KMS-11 (cell line): Measurements from ENCODE around the gene MAP3K20.

ENCODE experiments used
- H2AFZ ChIP-seq: fragments of 200-600 bp; sonication (generic); 2 replicates; pipeline ENCODE4 v1.6.1; 2016; ENCODE audit warnings: antibody characterized with exemption, mixed run types, low read depth
- H3K27ac ChIP-seq: fragments of 200-600 bp; sonication (generic); 2 replicates; pipeline ENCODE4 v1.6.1; 2016; ENCODE audit warnings: mild to moderate bottlenecking, mixed run types
- H3K27me3 ChIP-seq: fragments of 200-600 bp; sonication (generic); 2 replicates; pipeline ENCODE4 v1.6.1; 2017; ENCODE audit warnings: mild to moderate bottlenecking, low read depth, mixed run types, moderate library complexity; ENCODE audit not compliant: insufficient read depth
- H3K36me3 ChIP-seq: fragments of 200-600 bp; sonication (generic); 2 replicates; pipeline ENCODE4 v1.6.1; 2017; ENCODE audit warnings: mild to moderate bottlenecking, mixed run types; ENCODE audit not compliant: insufficient read depth
- H3K4me1 ChIP-seq: fragments of 200-600 bp; sonication (generic); 2 replicates; pipeline ENCODE4 v1.6.1; 2016; ENCODE audit warnings: mild to moderate bottlenecking, low read depth, mixed run types; ENCODE audit not compliant: poor library complexity, severe bottlenecking
- H3K4me2 ChIP-seq: fragments of 200-600 bp; sonication (generic); 2 replicates; pipeline ENCODE4 v1.7.0; 2016; ENCODE audit warnings: mild to moderate bottlenecking, mixed run types
- H3K4me3 ChIP-seq: fragments of 200-600 bp; sonication (generic); IDR thresholded peaks from 2 replicates; pipeline ENCODE4 v1.6.1; 2017; ENCODE audit warnings: low read depth, low read length, mixed read lengths; ENCODE audit not compliant: insufficient read depth
- H3K79me2 ChIP-seq: fragments of 200-600 bp; sonication (generic); 2 replicates; pipeline ENCODE4 v1.6.1; 2016; ENCODE audit warnings: low read depth, mixed run types; ENCODE audit not compliant: insufficient read depth
- H3K9ac ChIP-seq: fragments of 200-600 bp; sonication (generic); 2 replicates; pipeline ENCODE4 v1.6.1; 2016; ENCODE audit warnings: mild to moderate bottlenecking, mixed run types
- H4K20me1 ChIP-seq: fragments of 200-600 bp; sonication (generic); 2 replicates; pipeline ENCODE4 v1.6.1; 2016; ENCODE audit warnings: mild to moderate bottlenecking, mixed run types; ENCODE audit not compliant: insufficient read depth
- TF ChIP-seq, protein P1 (sequence below): fragments of 200-600 bp; sonication (generic); conservative IDR thresholded peaks from 2 replicates; pipeline ENCODE4 v1.6.1; 2017; ENCODE audit warnings: low read depth, mild to moderate bottlenecking, antibody characterized with exemption, low read length, moderate library complexity, mixed read lengths

The MAP3K20 gene

DNA sequence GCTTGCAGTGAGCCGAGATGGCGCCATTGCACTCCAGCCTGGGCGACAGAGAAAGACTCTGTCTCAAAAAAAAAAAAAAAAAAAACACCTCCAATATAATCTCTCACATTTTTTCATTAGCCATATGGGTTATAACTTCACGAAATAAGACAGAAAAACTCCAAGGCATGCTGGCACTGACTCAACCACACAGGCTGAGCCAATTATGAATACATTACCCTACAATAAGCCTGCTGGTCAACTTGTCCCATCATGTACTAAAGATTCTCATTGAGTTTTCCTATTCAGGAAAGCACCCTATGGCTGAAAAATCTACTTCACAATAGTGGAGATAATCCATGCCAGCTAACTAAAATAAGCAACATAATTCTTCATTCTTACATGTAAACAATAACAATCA lies 12.8 kb upstream of the MAP3K20 start:
- H3K79me2 ChIP-seq = no peaks in the 10 kb centered on the region
- H3K4me3 ChIP-seq = no peak overlapping the region
- H3K4me2 ChIP-seq = no peak overlapping the region
- TF ChIP-seq, protein P1, sequence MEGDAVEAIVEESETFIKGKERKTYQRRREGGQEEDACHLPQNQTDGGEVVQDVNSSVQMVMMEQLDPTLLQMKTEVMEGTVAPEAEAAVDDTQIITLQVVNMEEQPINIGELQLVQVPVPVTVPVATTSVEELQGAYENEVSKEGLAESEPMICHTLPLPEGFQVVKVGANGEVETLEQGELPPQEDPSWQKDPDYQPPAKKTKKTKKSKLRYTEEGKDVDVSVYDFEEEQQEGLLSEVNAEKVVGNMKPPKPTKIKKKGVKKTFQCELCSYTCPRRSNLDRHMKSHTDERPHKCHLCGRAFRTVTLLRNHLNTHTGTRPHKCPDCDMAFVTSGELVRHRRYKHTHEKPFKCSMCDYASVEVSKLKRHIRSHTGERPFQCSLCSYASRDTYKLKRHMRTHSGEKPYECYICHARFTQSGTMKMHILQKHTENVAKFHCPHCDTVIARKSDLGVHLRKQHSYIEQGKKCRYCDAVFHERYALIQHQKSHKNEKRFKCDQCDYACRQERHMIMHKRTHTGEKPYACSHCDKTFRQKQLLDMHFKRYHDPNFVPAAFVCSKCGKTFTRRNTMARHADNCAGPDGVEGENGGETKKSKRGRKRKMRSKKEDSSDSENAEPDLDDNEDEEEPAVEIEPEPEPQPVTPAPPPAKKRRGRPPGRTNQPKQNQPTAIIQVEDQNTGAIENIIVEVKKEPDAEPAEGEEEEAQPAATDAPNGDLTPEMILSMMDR = no peak
- H4K20me1 ChIP-seq = no peaks in the 10 kb centered on the region
- no peak overlapping the region for H3K9ac ChIP-seq
- no peaks in the 10 kb centered on the region for H3K4me1 ChIP-seq
- no peaks in the 10 kb centered on the region for H3K36me3 ChIP-seq
- H3K27me3 ChIP-seq = no peaks in the 10 kb centered on the region
- no peak overlapping the region for H3K27ac ChIP-seq
- no peak overlapping the region for H2AFZ ChIP-seq

DNA sequence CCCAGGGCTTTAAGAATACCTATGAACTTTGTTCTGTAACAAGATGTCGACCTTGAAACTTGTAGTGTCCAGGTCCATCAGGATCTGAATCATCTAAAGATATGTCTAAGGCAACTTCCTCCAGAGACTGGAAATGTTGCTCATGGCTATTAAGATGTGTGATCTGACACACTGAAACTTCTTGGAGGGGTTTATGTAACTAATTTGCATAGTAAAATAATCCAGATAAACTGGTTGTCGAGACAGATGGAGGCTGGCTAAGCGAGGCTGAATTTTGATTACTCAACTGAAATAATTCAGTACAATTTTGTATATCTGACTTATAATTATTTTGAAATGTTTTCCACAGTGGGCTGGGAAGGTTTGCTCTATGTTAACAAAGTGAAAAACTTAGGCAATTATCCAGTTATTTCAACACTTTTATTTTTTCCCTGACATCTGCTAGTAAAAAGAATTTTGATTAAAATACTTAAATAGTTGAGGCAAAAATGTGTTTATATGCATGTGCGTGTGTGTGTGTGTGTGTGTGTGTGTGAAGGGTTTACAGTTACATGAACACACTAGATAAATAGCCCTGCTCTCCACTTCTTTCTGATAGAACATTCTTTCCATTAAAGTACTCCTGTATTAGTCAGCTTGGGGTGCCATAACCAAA lies 11.4 kb upstream of the MAP3K20 start:
- no peaks in the 10 kb centered on the region for H3K4me1 ChIP-seq
- H3K9ac ChIP-seq = no peak overlapping the region
- no peaks in the 10 kb centered on the region for H3K36me3 ChIP-seq
- H3K4me2 ChIP-seq = no peak overlapping the region
- no peaks in the 10 kb centered on the region for H3K27me3 ChIP-seq
- no peak overlapping the region for H3K27ac ChIP-seq
- no peak overlapping the region for H2AFZ ChIP-seq
- no peak overlapping the region for H3K4me3 ChIP-seq
- H4K20me1 ChIP-seq = no peaks in the 10 kb centered on the region
- no peaks in the 10 kb centered on the region for H3K79me2 ChIP-seq
- TF ChIP-seq, protein P1 = no peak

DNA sequence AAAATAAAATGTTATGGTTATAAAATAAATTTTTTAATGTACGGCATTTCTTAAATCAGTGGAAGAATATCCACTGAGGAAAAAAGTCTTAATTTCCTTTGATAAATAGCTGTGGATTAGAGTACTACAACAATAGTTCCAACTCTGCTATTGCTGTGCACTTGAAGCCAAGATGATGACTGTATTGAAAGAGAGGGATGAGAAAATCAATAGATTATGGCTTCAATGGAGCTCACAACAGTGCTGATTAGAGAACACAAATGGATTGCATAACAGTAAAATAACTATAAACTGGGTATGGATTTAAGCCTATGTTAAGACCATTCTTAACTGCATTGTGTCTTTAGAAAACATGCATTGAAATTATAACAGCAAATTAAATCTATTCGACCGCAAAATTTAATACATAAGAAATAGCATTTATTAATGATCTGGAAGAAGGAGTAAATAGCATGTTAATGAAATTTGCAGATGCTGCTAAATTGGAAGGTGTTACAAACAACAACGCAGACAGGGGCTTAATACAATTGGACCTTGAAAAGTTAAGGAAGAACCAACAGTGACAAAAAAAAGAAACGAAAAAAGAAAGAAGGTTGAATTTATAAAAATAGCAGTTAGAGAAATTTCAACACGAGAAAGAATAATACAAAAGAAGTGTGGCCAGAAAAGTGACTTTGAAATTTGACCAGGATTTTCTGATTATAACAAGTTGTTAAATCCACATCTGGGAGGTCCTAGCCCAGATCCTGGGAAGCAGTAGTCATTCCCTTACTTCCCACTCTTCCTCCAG lies 8.6 kb upstream of the MAP3K20 start:
- no peaks in the 10 kb centered on the region for H3K79me2 ChIP-seq
- H2AFZ ChIP-seq = no peak overlapping the region
- no peak overlapping the region for H3K27ac ChIP-seq
- no peaks in the 10 kb centered on the region for H4K20me1 ChIP-seq
- TF ChIP-seq, protein P1 = no peak
- H3K4me1 ChIP-seq = no peaks in the 10 kb centered on the region
- H3K9ac ChIP-seq = no peak overlapping the region
- no peak overlapping the region for H3K4me2 ChIP-seq
- no peaks in the 10 kb centered on the region for H3K27me3 ChIP-seq
- no peak overlapping the region for H3K4me3 ChIP-seq
- no peaks in the 10 kb centered on the region for H3K36me3 ChIP-seq

DNA sequence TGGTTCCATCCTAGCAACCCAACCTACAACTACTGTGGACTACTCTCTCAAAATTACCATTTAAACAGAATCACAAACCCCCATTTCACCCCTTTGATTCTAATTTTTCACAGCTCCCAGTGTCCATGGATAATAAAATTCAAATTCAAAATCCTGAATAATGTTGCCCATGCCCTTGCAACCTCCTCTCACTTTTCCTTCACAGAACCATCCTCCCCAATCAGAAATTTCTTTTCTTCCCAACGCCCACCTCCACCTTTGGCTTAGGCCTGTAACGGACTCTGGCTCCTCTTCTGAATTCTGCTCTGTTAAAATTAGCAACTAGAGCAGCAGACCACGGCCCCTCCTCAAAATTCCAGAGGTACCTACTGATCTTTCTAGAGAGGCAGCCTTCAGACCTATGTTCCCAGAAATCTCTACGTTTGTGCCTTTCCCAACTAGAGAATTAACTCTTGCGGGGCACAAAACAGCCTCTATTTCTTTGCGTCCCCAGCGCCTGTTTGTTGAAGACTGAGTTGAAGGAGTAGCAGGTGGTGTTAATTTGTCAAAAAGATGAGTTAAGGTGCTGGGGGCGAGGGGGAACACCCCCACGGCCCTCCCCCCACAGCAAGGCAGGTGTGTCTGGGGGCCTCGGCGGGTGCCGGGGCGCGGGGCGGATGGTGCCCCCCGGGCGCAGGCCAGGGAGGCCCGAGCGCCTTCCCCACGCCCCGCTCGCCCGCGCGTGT lies 428 bp upstream of the MAP3K20 start:
- Histone ChIP-seq H3K79me2 (peaks cover 30% of the 10 kb centered on the region; the same call in 1 of the 2 replicates), H3K4me1 (peaks cover 24% of the 10 kb centered on the region), H3K27ac (peak overlapping the region; percentile 56), H2AFZ (peak overlapping the region; percentile 96), H3K36me3 (no peaks in the 10 kb centered on the region), H4K20me1 (no peaks in the 10 kb centered on the region; the same call in 1 of the 2 replicates), H3K27me3 (no peaks in the 10 kb centered on the region), H3K4me2 (peak overlapping the region; percentile 86), H3K4me3 (peak overlapping the region; percentile 60), H3K9ac (peak overlapping the region; percentile 85)
- TF ChIP-seq, protein P1 = 0 out of 2 replicates have a peak, but pooled peaks have one; percentile 23
